Hippocampal formation (tissue), 2 donors: Measurements from ENCODE around the gene AMDHD2.
"Not testable (repeated sequence)": the region's sequence is repeated elsewhere in the genome, so short reads cannot be mapped to it uniquely, and the experiment has no call there.

Experiments
- DNase-seq, 2 donors: peaks; one replicate each; lab custom pipeline; 2025; lab: John Stamatoyannopoulos, UW

Gene AMDHD2

GRCh38 chr16:2580143-2580542, 60.0 kb downstream of the AMDHD2 start:
- DNase-seq, result not testable (repeated sequence)

GRCh38 chr16:2580818-2581217, 60.6 kb downstream of the AMDHD2 start:
- DNase-seq, result not testable (repeated sequence)
